NB4 (cell line): Measurements from ENCODE around the gene SLC7A10.

ENCODE experiments used
- CTCF ChIP-seq: IDR thresholded peaks from one replicate; pipeline ENCODE4 v1.5.1; 2012; ENCODE audit warnings: low read depth, low read length
- POLR2A ChIP-seq: IDR thresholded peaks from 2 replicates; pipeline ENCODE4 v1.6.1; 2011; ENCODE audit warnings: mild to moderate bottlenecking; ENCODE audit not compliant: insufficient read length; ENCODE audit errors: extremely low read depth

GRCh38 chr19:33177417-33177979 is 48.2 kb downstream of the SLC7A10 start:
- no peak for TF ChIP-seq CTCF
- TF ChIP-seq POLR2A, result no peak
